AG04449 (cell line): ENCODE data around the gene IL18.
"Not testable (repeated sequence)": the region's sequence is repeated elsewhere in the genome, so short reads cannot be mapped to it uniquely, and the experiment has no call there.

ENCODE experiments used
- CTCF ChIA-PET: fragments of 350-600 bp; formaldehyde crosslinking; extraction: SDS; loops from one replicate; lab custom pipeline; 2021; ENCODE audit warnings: antibody characterized with exemption; lab: Yijun Ruan, JAX
- POLR2A ChIA-PET: fragments of 400-600, 350-600 bp; formaldehyde crosslinking; extraction: SDS; loops from one replicate; lab custom pipeline; 2020; ENCODE audit warnings: antibody characterized with exemption, inconsistent platforms; lab: Yijun Ruan, JAX
- DNase-seq: peaks from one replicate; pipeline ENCODE4 v3.0.0-alpha.2; 2010; ENCODE audit warnings: low read depth, low spot score
- H3K4me3 ChIP-seq: 2 replicates; pipeline ENCODE4 v1.5.1; 2011; ENCODE audit warnings: low read depth, mild to moderate bottlenecking, control low read depth, low read length
- TF ChIP-seq, protein P1 (sequence below): IDR thresholded peaks from one replicate; pipeline ENCODE4 v1.5.1; 2011; ENCODE audit warnings: mild to moderate bottlenecking, moderate library complexity, low read length, control low read depth, inconsistent platforms; ENCODE audit not compliant: insufficient read depth; ENCODE audit errors: missing control alignments

IL18 gene

DNA sequence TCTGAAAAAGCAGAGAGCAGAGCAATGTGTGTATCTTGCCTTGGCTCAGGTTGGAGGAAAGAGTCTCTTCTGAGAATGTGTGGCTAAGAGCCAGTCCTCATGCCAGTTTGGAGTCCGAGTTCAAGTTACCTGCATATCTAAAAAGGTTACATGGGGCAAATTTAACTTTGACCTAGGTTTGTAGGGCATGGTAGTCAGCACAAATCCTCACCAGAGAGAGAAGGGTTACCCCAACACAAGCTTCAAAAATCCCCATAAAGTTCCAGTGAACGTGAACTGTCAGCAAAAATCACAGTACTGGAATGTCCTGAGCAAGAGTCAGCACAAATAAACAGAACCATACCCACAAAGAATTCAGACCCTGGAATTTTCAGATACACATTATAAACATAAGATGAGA is 63.4 kb downstream of the IL18 start:
- POLR2A ChIA-PET: no interaction called here
- no peak for DNase-seq
- no peak overlapping the region for H3K4me3 ChIP-seq
- TF ChIP-seq, protein P1, sequence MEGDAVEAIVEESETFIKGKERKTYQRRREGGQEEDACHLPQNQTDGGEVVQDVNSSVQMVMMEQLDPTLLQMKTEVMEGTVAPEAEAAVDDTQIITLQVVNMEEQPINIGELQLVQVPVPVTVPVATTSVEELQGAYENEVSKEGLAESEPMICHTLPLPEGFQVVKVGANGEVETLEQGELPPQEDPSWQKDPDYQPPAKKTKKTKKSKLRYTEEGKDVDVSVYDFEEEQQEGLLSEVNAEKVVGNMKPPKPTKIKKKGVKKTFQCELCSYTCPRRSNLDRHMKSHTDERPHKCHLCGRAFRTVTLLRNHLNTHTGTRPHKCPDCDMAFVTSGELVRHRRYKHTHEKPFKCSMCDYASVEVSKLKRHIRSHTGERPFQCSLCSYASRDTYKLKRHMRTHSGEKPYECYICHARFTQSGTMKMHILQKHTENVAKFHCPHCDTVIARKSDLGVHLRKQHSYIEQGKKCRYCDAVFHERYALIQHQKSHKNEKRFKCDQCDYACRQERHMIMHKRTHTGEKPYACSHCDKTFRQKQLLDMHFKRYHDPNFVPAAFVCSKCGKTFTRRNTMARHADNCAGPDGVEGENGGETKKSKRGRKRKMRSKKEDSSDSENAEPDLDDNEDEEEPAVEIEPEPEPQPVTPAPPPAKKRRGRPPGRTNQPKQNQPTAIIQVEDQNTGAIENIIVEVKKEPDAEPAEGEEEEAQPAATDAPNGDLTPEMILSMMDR: no peak
- CTCF ChIA-PET: interaction anchor here (1.1 to 12.2 kb wide), 5 partner anchors 10 to 180 kb away, joined by 3 to 138 read pairs (median 5); partner anchors contain the start of gene BCO2

DNA sequence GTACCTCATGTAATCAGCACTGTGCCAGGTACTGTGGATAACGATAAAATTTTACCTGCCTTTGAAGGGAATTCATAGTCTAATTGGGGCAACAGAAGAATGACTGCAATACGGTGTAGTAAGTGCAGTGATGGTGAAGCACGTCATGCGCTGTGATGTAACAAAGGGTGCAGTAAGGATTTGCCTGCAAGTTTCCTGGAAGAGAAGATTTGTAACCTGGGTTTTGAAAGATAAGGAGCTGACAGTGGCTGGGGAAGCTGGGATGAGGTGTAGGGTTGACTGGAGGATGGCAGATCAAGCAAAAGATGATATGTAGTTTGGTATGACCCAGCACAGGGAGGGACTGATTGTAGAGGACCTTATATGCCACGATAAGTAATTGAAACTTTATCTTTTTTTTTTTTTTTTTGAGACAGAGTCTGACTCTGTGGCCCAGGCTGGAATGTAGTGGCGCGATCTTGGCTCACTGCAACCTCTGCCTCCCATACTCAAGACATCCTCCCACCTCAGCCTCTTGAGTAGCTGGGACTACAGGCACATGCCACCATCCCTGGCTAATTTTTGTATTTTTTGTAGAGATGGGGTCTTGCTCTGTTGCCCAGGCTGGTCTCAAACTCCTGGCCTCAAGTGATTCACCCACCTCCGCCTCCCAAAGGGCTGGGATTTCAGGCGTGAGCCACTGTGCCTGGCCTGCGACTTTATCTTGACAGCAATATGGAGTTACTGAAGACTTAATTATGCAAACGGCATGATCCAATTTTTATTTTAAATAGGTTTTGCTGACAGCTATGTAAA is 66.0 kb downstream of the IL18 start:
- CTCF ChIA-PET: interaction anchor here (2.4 to 12.2 kb wide), 2 partner anchors 18 to 183 kb away, joined by 8 to 138 read pairs; no protein-coding TSS in a partner anchor
- H3K4me3 ChIP-seq: no peak overlapping the region
- TF ChIP-seq, protein P1: no peak
- POLR2A ChIA-PET: no interaction called here
- no peak for DNase-seq

DNA sequence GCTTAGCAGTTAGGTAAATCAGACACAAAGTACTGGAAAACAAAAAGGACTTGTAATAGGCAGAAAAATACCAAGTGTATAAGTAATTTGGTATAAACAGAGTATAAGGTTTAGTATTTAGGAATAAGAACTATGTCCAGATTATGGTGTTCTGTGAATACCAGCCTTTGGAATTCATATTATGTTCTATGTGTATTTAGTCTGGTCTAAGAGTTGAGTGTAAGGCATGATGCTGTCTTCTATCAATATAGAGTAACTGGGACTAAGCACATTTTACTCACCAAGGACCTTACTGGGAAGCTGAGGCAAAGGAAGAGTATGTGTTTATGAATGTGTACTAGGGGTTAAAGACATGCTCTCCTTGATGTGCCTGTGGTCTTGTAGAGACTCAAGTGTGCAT is 67.7 kb downstream of the IL18 start:
- H3K4me3 ChIP-seq: no peak overlapping the region
- peak; percentile 42 for DNase-seq
- POLR2A ChIA-PET: no interaction called here
- CTCF ChIA-PET: interaction anchor here (1.2 to 12.2 kb wide), 3 partner anchors 19 to 185 kb away, joined by 3 to 138 read pairs (median 8); no protein-coding TSS in a partner anchor
- TF ChIP-seq, protein P1: no peak

DNA sequence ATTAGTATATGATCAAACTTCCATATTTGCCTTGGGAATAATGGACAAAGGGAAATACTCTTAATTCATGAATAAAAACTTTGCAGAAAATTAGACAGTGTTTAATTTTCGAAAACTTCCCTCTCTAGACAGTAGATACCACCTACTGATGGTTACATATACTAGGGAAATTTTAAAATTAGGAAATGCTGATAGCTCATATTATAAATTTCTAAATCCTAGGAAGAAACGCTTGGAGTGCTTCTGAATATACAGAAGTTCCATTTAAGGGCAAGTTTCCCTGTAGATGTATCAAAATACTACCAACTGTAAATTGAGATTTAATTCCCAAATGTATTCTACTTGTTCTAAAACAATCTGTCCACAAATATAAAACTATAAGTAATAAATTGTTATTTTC is 68.6 kb downstream of the IL18 start:
- CTCF ChIA-PET: interaction anchor here (12.2 kb wide), 1 partner anchor 20 kb away, joined by 138 read pairs; no protein-coding TSS in a partner anchor
- H3K4me3 ChIP-seq, POLR2A ChIA-PET, DNase-seq: not testable (repeated sequence)
